Esophagus muscularis mucosa (tissue), 4 donors: Measurements from ENCODE around the gene PBX3. TPM values are rescaled to one million over a fixed set of nuclear protein-coding genes. Genes with fewer than 3 reads are reported as not detected.

Source experiments
- DNase-seq: peaks from one replicate; pipeline ENCODE4 v3.0.0-alpha.2; 2017; ENCODE audit errors: extremely low spot score
- H3K27ac ChIP-seq, 4 donors: fragments of 200-600 bp; sonication (generic); replicated peaks in 1 of 4; 1 replicate in 3 of 4; 2 replicates in 1 of 4; pipeline ENCODE4 v1.5.1; 2016 to 2019; ENCODE audit warnings: mild to moderate bottlenecking in 1 of 4
- H3K27me3 ChIP-seq, 4 donors: fragments of 200-600 bp; sonication (generic); one replicate each; pipeline versions ENCODE4 v1.5.1 to v1.6.0; 2016 to 2019
- H3K36me3 ChIP-seq, 4 donors: fragments of 200-600 bp; sonication (generic); one replicate each; pipeline ENCODE4 v1.5.1; 2016 to 2019
- H3K4me1 ChIP-seq, 4 donors: fragments of 200-600 bp; sonication (generic); one replicate each; pipeline ENCODE4 v1.5.1; 2016 to 2019
- H3K4me3 ChIP-seq, 4 donors: fragments of 200-600 bp; sonication (generic); 1 replicate in 2 of 4; 2 replicates in 2 of 4; pipeline ENCODE4 v1.5.1; 2016 to 2019; ENCODE audit warnings: mild to moderate bottlenecking in 4 of 4, moderate library complexity in 1 of 4
- H3K9me3 ChIP-seq, 4 donors: fragments of 200-600 bp; sonication (generic); 1 replicate in 3 of 4; 2 replicates in 1 of 4; pipeline ENCODE4 v1.5.1; 2016 to 2019
- EP300 ChIP-seq: sonication (generic); formaldehyde crosslinking; IDR thresholded peaks from one replicate; pipeline ENCODE4 v1.6.1; 2017; ENCODE audit warnings: antibody characterized with exemption
- POLR2A ChIP-seq: fragments of 450-650 bp; IDR thresholded peaks from one replicate; pipeline ENCODE4 v1.6.1; 2017; ENCODE audit warnings: antibody characterized with exemption, moderate library complexity, mild to moderate bottlenecking, low read depth
- POLR2AphosphoS5 ChIP-seq, 2 donors: sonication (generic); formaldehyde crosslinking; IDR thresholded peaks; one replicate each; pipeline ENCODE4 v1.6.1; 2017; ENCODE audit warnings: antibody characterized with exemption in 2 of 2
- WGBS: methylation state at CpG from one replicate; pipeline ENCODE4 v1.1.5; 2018; 5-methylcytosine and 5-hydroxymethylcytosine counted together
- intact Hi-C: fragments of 100-400 bp; cut with DNase I; formaldehyde crosslinking; loops from one replicate; pipeline ENCODE4 v1.15.1; 2023
- total RNA-seq, 4 donors: library from RNA; depleted of rRNA; stranded (reverse); fragments of >200 nt; gene quantifications; one replicate each; pipeline versions ENCODE4 v1.1.0 to v1.2.1, GENCODE V29; 2016
- TF ChIP-seq, protein P1 (sequence below), 3 experiments: fragments of 200-600 bp in 2 of 3; fragments of 450-650 bp in 1 of 3; sonication (generic) in 2 of 3; IDR thresholded peaks; one replicate each; pipeline ENCODE4 v1.5.1; 2017 to 2019; ENCODE audit warnings: antibody characterized with exemption in 3 of 3, mild to moderate bottlenecking in 2 of 3, moderate library complexity in 1 of 3

PBX3 gene
- total RNA-seq, 4 donors from 2014 or later: 50.1 to 82.4 (median 54.3) TPM

DNA sequence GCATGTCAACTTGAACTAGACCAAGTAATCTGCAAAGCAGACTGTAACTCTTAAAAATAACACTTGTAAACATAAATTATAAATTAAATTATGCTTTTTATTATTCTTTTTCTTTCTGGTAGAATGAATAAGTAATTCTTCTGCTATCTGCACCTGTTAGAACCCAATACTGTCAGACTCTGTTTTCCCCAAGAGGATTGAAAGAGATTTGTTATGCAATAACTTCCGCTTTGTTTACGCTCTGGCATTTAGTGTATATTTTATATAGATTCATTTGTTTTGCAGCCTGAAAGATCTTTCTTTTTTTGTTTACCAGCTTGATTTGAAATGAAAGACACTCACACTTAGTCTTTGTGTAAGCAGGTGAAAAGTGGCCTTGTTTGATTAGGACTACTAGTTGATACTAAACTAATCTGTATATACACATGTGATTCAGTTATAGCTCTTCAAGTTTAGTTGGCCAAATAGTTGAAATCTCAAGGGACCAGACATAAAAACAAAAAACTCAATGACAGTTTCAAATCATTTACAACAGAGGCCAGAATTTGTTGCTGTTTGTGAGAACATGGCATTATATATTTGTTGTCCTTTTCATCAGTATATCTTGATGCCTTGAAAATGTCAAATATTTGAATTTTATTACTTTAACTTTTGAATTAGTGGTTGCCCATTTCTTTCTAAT lies 155.8 kb downstream of the PBX3 start:
- H3K4me1 ChIP-seq: peaks cover 6 to 21% (median 11%) of the 10 kb centered on the region in 4 donors
- H3K9me3 ChIP-seq: no peaks in the 10 kb centered on the region
- intact Hi-C loops: no loop called here
- no peaks in the 10 kb centered on the region for H3K36me3 ChIP-seq
- 91% methylated on average over 2 of the region's 2 CpGs for WGBS
- no peaks in the 10 kb centered on the region for H3K27me3 ChIP-seq
- H3K4me3 ChIP-seq: no peak overlapping the region
- DNase-seq: no peak
- H3K27ac ChIP-seq: no peak overlapping the region
- no peak for TF ChIP-seq POLR2AphosphoS5 (IDR thresholded peaks at IDR 0.05)
- TF ChIP-seq, protein P1, sequence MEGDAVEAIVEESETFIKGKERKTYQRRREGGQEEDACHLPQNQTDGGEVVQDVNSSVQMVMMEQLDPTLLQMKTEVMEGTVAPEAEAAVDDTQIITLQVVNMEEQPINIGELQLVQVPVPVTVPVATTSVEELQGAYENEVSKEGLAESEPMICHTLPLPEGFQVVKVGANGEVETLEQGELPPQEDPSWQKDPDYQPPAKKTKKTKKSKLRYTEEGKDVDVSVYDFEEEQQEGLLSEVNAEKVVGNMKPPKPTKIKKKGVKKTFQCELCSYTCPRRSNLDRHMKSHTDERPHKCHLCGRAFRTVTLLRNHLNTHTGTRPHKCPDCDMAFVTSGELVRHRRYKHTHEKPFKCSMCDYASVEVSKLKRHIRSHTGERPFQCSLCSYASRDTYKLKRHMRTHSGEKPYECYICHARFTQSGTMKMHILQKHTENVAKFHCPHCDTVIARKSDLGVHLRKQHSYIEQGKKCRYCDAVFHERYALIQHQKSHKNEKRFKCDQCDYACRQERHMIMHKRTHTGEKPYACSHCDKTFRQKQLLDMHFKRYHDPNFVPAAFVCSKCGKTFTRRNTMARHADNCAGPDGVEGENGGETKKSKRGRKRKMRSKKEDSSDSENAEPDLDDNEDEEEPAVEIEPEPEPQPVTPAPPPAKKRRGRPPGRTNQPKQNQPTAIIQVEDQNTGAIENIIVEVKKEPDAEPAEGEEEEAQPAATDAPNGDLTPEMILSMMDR (IDR thresholded peaks at IDR 0.05): no peak
- TF ChIP-seq EP300: no peak
- no peak for TF ChIP-seq POLR2A

DNA sequence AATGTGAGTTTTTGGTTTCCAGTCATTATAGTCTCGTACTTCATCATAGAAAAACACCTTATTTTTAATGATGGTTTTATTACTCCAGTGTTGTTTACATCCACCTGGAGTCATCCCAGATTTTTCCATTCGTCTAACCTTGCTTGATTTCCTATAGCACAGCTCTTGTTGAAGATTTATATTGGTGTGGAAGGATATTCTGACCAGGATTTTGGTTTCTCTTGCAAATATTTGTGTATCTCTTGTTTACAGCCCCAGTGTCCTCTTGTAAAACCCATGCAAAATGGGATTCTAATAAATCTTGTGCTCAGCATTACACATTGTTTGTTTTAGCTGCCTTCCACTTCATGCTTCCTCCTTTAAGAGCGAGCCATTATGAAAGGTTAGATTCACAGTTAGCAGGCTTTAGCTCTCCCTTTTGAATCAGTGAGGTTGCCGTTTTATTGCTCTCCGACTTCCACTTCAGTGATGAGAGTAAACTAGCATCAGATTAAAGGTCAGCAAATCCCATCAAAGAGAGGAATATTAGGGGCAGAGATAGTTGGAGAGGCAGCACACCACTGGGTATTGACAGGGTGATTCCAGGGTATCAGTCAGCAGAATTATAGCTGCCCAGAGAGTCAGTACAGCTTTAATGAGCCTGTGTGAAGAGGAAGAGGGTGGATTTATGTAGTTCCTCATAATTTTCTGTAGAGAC lies 157.1 kb downstream of the PBX3 start:
- DNase-seq: no peak
- H3K27ac ChIP-seq: no peak overlapping the region
- 68% methylated on average over 5 of the region's 5 CpGs for WGBS
- H3K36me3 ChIP-seq: no peaks in the 10 kb centered on the region
- no peak for TF ChIP-seq POLR2AphosphoS5 (IDR thresholded peaks at IDR 0.05)
- no peak for TF ChIP-seq EP300
- no peak for TF ChIP-seq POLR2A
- TF ChIP-seq, protein P1 (IDR thresholded peaks at IDR 0.05): no peak
- intact Hi-C loops: no loop called here
- no peaks in the 10 kb centered on the region for H3K27me3 ChIP-seq
- no peaks in the 10 kb centered on the region for H3K9me3 ChIP-seq
- H3K4me1 ChIP-seq: peaks cover 6 to 28% (median 15%) of the 10 kb centered on the region in 4 donors
- H3K4me3 ChIP-seq: no peak overlapping the region

DNA sequence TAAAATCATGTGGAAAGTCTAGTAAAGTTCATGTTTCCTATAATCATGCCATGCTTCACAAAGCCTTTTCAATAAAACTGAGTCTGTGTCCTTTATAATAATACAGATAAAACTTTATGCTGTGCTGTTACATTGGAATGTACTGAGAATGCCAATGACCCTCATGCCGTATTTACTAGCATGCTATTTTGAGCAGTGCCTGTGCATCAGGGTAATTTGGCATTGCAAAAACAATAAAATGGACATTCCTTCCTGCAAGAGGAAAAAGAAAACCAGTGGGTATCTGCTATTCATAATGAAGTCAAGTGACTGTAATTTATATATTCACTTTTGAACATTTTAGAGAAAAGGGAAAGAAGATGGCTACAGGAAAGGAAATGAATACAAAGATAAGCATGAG lies 159.0 kb downstream of the PBX3 start:
- TF ChIP-seq POLR2A: no peak
- TF ChIP-seq EP300: no peak
- TF ChIP-seq POLR2AphosphoS5 (IDR thresholded peaks at IDR 0.05): no peak
- TF ChIP-seq, protein P1 (IDR thresholded peaks at IDR 0.05): no peak
- Histone ChIP-seq H3K9me3 (no peaks in the 10 kb centered on the region), H3K4me3 (no peak overlapping the region), H3K36me3 (no peaks in the 10 kb centered on the region), H3K27me3 (no peaks in the 10 kb centered on the region), H3K27ac (no peak overlapping the region), H3K4me1 (peaks cover 6 to 30% (median 17%) of the 10 kb centered on the region in 4 donors)
- WGBS: 15% methylated on average over 1 of the region's 1 CpG
- no peak for DNase-seq
- intact Hi-C loops: no loop called here

DNA sequence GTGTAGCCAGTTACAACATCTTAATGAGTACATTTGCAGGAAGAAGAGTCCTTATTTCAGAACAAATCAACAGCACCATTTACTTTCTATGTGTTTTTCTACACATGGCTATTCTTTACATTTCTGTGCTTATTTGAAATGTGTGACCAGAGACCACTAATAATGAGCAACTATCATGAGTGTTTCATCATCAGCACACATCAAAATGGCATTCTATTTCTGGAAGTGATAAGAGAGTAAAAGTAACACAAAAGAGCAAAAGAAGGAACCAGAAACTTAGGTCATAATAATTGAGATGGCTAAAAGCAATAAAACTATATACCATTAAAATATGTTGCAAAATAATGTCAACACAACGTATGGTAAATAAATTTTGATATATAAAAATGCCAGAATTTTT lies 159.7 kb downstream of the PBX3 start:
- no peaks in the 10 kb centered on the region for H3K27me3 ChIP-seq
- H3K36me3 ChIP-seq: no peaks in the 10 kb centered on the region
- no peak for DNase-seq
- H3K27ac ChIP-seq: no peak overlapping the region
- 83% methylated on average over 1 of the region's 1 CpG for WGBS
- no peaks in the 10 kb centered on the region for H3K9me3 ChIP-seq
- peaks cover 6 to 30% (median 17%) of the 10 kb centered on the region in 4 donors for H3K4me1 ChIP-seq
- TF ChIP-seq POLR2A: no peak
- no peak for TF ChIP-seq EP300
- TF ChIP-seq POLR2AphosphoS5 (IDR thresholded peaks at IDR 0.05): no peak
- TF ChIP-seq, protein P1 (IDR thresholded peaks at IDR 0.05): no peak
- intact Hi-C loops: no loop called here
- H3K4me3 ChIP-seq: no peak overlapping the region
